Activated B cell treated with CpG ODN at 0.5 μM for 24 hours (primary cell): ENCODE results near the gene FXR1. TPM values are rescaled to one million over a fixed set of nuclear protein-coding genes. Genes with fewer than 3 reads are reported as not detected.

Experiments used
- ATAC-seq: fragments of 200-7000 bp; cut with Tn5 transposase; one replicate; pipeline ENCODE4 v1.10.0; 2021; ENCODE audit warnings: low read depth, mild to moderate bottlenecking, moderate library complexity
- CTCF ChIA-PET: fragments of 350-600 bp; sonication (Branson Sonifier 250); formaldehyde crosslinking; loops from one replicate; lab custom pipeline; 2021; ENCODE audit warnings: antibody characterized with exemption; lab: Charles Lee
- POLR2A ChIA-PET: fragments of 350-600 bp; sonication (Branson Sonifier 250); formaldehyde crosslinking; loops from one replicate; lab custom pipeline; 2021; ENCODE audit warnings: antibody characterized with exemption; lab: Charles Lee
- DNase-seq: peaks from one replicate; pipeline ENCODE4 v3.0.0; 2022
- H3K27ac Mint-ChIP-seq: one replicate; pipeline ENCODE4 v1.8.0; 2020; ENCODE audit warnings: mixed read lengths
- H3K27me3 Mint-ChIP-seq: one replicate; pipeline ENCODE4 v1.8.0; 2021; ENCODE audit warnings: mixed read lengths
- H3K36me3 Mint-ChIP-seq: one replicate; pipeline ENCODE4 v1.8.0; 2021; ENCODE audit warnings: low read depth, mixed read lengths
- H3K4me1 Mint-ChIP-seq: one replicate; pipeline ENCODE4 v1.8.0; 2021; ENCODE audit warnings: mixed read lengths
- H3K4me3 Mint-ChIP-seq: one replicate; pipeline ENCODE4 v1.8.0; 2020; ENCODE audit warnings: mild to moderate bottlenecking, mixed read lengths
- H3K9me3 Mint-ChIP-seq: one replicate; pipeline ENCODE4 v1.8.0; 2020; ENCODE audit warnings: mixed read lengths
- CTCF ChIP-seq: fragments of 200-600 bp; IDR thresholded peaks from one replicate; pipeline ENCODE4 v1.8.0; 2022; ENCODE audit warnings: antibody characterized with exemption, mild to moderate bottlenecking
- intact Hi-C: fragments of 100-400 bp; cut with micrococcal nuclease; formaldehyde crosslinking; loops from one replicate; pipeline ENCODE4 v1.15.1; 2024
- total RNA-seq: library from RNA; stranded (reverse); gene quantifications from 2 replicates; pipeline ENCODE4 v1.2.3, GENCODE V29; 2022

FXR1 gene
- total RNA-seq, 1 donor from 2014 or later, result 130 TPM

- no peak for TF ChIP-seq CTCF
- DNase-seq (no peak), ATAC-seq (no peak)
- Mint-ChIP-seq H3K27ac (no peak overlapping the region), H3K4me3 (no peak overlapping the region), H3K9me3 (peaks cover 13% of the 10 kb centered on the region), H3K27me3 (peaks cover 12% of the 10 kb centered on the region), H3K4me1 (no peaks in the 10 kb centered on the region), H3K36me3 (peaks cover 5% of the 10 kb centered on the region)
- intact Hi-C loops, result no loop called here
- ChIA-PET CTCF (no interaction called here), POLR2A (no interaction called here)
Observed at GRCh38 chr3:181006541-181006940, 94.1 kb downstream of the FXR1 start.

GRCh38 chr3:181007262-181007661, 94.8 kb downstream of the FXR1 start:
- ChIA-PET CTCF (no interaction called here), POLR2A (no interaction called here)
- Mint-ChIP-seq H3K4me3 (no peak overlapping the region), H3K4me1 (no peaks in the 10 kb centered on the region), H3K27ac (no peak overlapping the region), H3K36me3 (no peaks in the 10 kb centered on the region), H3K9me3 (peaks cover 11% of the 10 kb centered on the region), H3K27me3 (peaks cover 12% of the 10 kb centered on the region)
- ATAC-seq, result no peak
- intact Hi-C loops, result no loop called here
- TF ChIP-seq CTCF, result no peak
- DNase-seq, result no peak

- peaks cover 7% of the 10 kb centered on the region for H3K9me3 Mint-ChIP-seq
- ATAC-seq (no peak), DNase-seq (no peak)
- TF ChIP-seq CTCF, result no peak
- intact Hi-C loops, result no loop called here
- H3K4me3 Mint-ChIP-seq, result no peak overlapping the region
- no peak overlapping the region for H3K27ac Mint-ChIP-seq
- POLR2A ChIA-PET, result no interaction called here
- CTCF ChIA-PET, result no interaction called here
- H3K4me1 Mint-ChIP-seq, result no peaks in the 10 kb centered on the region
- H3K36me3 Mint-ChIP-seq, result no peaks in the 10 kb centered on the region
- H3K27me3 Mint-ChIP-seq, result peaks cover 7% of the 10 kb centered on the region
Observed at GRCh38 chr3:181008796-181009195, 96.3 kb downstream of the FXR1 start.

- H3K27ac Mint-ChIP-seq, result no peak overlapping the region
- H3K36me3 Mint-ChIP-seq, result no peaks in the 10 kb centered on the region
- TF ChIP-seq CTCF, result no peak
- H3K9me3 Mint-ChIP-seq, result peaks cover 7% of the 10 kb centered on the region
- ChIA-PET POLR2A (interaction anchor here (0.6 kb wide), 1 partner anchor 179 kb away, joined by 4 read pairs; no protein-coding TSS in a partner anchor), CTCF (no interaction called here)
- ATAC-seq (no peak), DNase-seq (no peak)
- intact Hi-C loops, result no loop called here
- no peak overlapping the region for H3K4me3 Mint-ChIP-seq
- H3K27me3 Mint-ChIP-seq, result peaks cover 7% of the 10 kb centered on the region
- H3K4me1 Mint-ChIP-seq, result no peaks in the 10 kb centered on the region
Observed at GRCh38 chr3:181009225-181009624, 96.8 kb downstream of the FXR1 start.

- H3K4me3 Mint-ChIP-seq, result no peak overlapping the region
- CTCF ChIA-PET, result no interaction called here
- no peak for TF ChIP-seq CTCF
Observed at GRCh38 chr3:181017690-181018089, 105.2 kb downstream of the FXR1 start.

More at GRCh38 chr3:181017690-181018089, 105.2 kb downstream of the FXR1 start:
- Mint-ChIP-seq H3K9me3 (no peaks in the 10 kb centered on the region), H3K4me1 (no peaks in the 10 kb centered on the region), H3K27ac (no peak overlapping the region), H3K36me3 (no peaks in the 10 kb centered on the region), H3K27me3 (peaks cover 8% of the 10 kb centered on the region)
- DNase-seq (no peak), ATAC-seq (no peak)
- POLR2A ChIA-PET, result no interaction called here
- intact Hi-C loops, result no loop called here
